Parathyroid adenoma (tissue), 2 donors: ENCODE data around the gene BAZ1B.
"Not testable (repeated sequence)": the region's sequence is repeated elsewhere in the genome, so short reads cannot be mapped to it uniquely, and the experiment has no call there.

Experiments
- H2AFZ ChIP-seq: fragments of 300-600 bp; sonication (generic); one replicate; pipeline ENCODE4 v1.7.0; 2017; ENCODE audit warnings: antibody characterized with exemption, mild to moderate bottlenecking
- H3K27ac ChIP-seq: fragments of 300-600 bp; sonication (generic); one replicate; pipeline ENCODE4 v1.7.0; 2017
- H3K27me3 ChIP-seq: fragments of 300-600 bp; sonication (generic); one replicate; pipeline ENCODE4 v1.7.0; 2017; ENCODE audit warnings: low read length; ENCODE audit not compliant: control insufficient read depth, insufficient read depth
- H3K36me3 ChIP-seq: fragments of 300-600 bp; sonication (generic); one replicate; pipeline ENCODE4 v1.7.0; 2017; ENCODE audit warnings: low read length; ENCODE audit not compliant: control insufficient read depth, insufficient read depth
- H3K4me1 ChIP-seq: fragments of 300-600 bp; sonication (generic); one replicate; pipeline ENCODE4 v1.7.0; 2017; ENCODE audit warnings: control low read depth
- H3K4me2 ChIP-seq: fragments of 300-600 bp; sonication (generic); one replicate; pipeline ENCODE4 v1.7.0; 2017; ENCODE audit warnings: low read length
- H3K4me3 ChIP-seq: fragments of 300-600 bp; sonication (generic); one replicate; pipeline ENCODE4 v1.7.0; 2017; ENCODE audit warnings: low read depth, low read length
- H3K79me2 ChIP-seq: fragments of 300-600 bp; sonication (generic); one replicate; pipeline ENCODE4 v1.7.0; 2017; ENCODE audit warnings: control low read depth
- H3K9ac ChIP-seq: fragments of 300-600 bp; sonication (generic); one replicate; pipeline ENCODE4 v1.7.0; 2017; ENCODE audit warnings: mild to moderate bottlenecking
- H3K9me3 ChIP-seq: fragments of 300-600 bp; sonication (generic); one replicate; pipeline ENCODE4 v1.7.0; 2017; ENCODE audit warnings: low read length; ENCODE audit not compliant: control insufficient read depth
- CTCF ChIP-seq: fragments of 300-600 bp; sonication (generic); IDR thresholded peaks from one replicate; pipeline ENCODE4 v1.7.0; 2017; ENCODE audit warnings: antibody characterized with exemption, mild to moderate bottlenecking
- donor health status: primary hyperparathyroidism.

BAZ1B gene

GRCh38 chr7:73567846-73568685, 46.0 kb upstream of the BAZ1B start:
- no peaks in the 10 kb centered on the region for H3K4me1 ChIP-seq
- H3K27me3 ChIP-seq = no peaks in the 10 kb centered on the region
- TF ChIP-seq CTCF = no peak
- H3K4me3 ChIP-seq = no peak overlapping the region
- H3K36me3 ChIP-seq = no peaks in the 10 kb centered on the region
- H3K9me3 ChIP-seq = no peaks in the 10 kb centered on the region
- no peak overlapping the region for H3K4me2 ChIP-seq
- no peak overlapping the region for H3K9ac ChIP-seq
- no peaks in the 10 kb centered on the region for H3K79me2 ChIP-seq
- no peak overlapping the region for H2AFZ ChIP-seq
- no peak overlapping the region for H3K27ac ChIP-seq

DNA sequence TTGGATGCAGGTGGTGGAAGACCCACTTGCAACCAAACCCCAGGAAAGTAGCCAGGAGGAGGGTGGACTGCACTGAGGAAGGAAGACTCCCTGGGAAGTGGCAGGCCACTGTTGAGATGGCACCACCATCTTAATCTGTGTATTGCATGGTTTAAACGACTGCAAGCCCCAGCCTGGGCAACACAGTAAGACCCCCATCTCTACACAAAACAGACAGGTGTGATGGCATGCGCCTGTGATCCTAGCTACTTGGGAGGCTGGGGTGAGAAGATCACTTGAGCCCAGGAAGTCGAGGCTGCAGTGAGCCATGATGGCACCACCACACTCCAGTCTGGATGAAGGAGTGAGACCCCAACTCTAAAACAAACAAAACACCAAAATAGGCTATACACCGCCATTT, 45.0 kb upstream of the BAZ1B start:
- H3K27ac ChIP-seq = no peak overlapping the region

DNA sequence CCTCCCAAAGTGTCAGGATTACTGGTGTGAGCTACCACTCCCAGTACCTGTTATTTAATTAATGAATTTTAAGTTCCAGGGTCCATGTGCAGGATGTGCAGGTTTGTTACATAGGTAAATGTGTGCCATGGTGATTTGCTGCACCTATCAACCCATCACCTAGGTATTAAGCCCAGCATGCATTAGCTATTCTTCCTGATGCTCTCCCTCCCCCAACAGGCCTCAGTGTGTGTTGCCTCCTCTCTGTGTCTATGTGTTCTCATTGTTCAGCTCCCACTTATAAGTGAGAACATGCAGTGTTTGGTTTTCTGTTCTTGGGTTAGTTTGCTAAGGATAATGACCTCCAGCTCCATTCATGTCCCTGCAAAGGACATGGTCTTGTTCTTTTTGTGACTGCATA, 44.3 kb upstream of the BAZ1B start:
- H3K9ac ChIP-seq = not testable (repeated sequence)

More for the DNA sequence above, 45.0 kb upstream of the BAZ1B start:
- Histone ChIP-seq H3K79me2 (no peaks in the 10 kb centered on the region), H3K4me3 (no peak overlapping the region), H3K36me3 (no peaks in the 10 kb centered on the region), H3K27me3 (no peaks in the 10 kb centered on the region), H2AFZ (no peak overlapping the region), H3K9ac (no peak overlapping the region), H3K9me3 (no peaks in the 10 kb centered on the region), H3K4me1 (no peaks in the 10 kb centered on the region), H3K4me2 (no peak overlapping the region)
- no peak for TF ChIP-seq CTCF

GRCh38 chr7:73565675-73566340, 43.7 kb upstream of the BAZ1B start:
- H2AFZ ChIP-seq = no peak overlapping the region
- H3K27ac ChIP-seq = no peak overlapping the region
- H3K9me3 ChIP-seq = no peaks in the 10 kb centered on the region
- H3K27me3 ChIP-seq = no peaks in the 10 kb centered on the region
- H3K79me2 ChIP-seq = no peaks in the 10 kb centered on the region
- no peak overlapping the region for H3K4me2 ChIP-seq
- H3K9ac ChIP-seq = no peak overlapping the region
- H3K4me3 ChIP-seq = no peak overlapping the region
- no peaks in the 10 kb centered on the region for H3K36me3 ChIP-seq
- no peak for TF ChIP-seq CTCF
- H3K4me1 ChIP-seq = no peaks in the 10 kb centered on the region

More for the DNA sequence above, 44.3 kb upstream of the BAZ1B start:
- H3K4me2 ChIP-seq, H3K36me3 ChIP-seq, H3K4me1 ChIP-seq, H3K27me3 ChIP-seq, H3K27ac ChIP-seq, H2AFZ ChIP-seq, H3K9me3 ChIP-seq, H3K4me3 ChIP-seq, H3K79me2 ChIP-seq: not testable (repeated sequence)

- Histone ChIP-seq H3K4me3 (no peak overlapping the region), H3K4me1 (peaks cover 4% of the 10 kb centered on the region), H3K9ac (no peak overlapping the region), H3K4me2 (no peak overlapping the region), H2AFZ (peak overlapping the region; percentile 17), H3K36me3 (no peaks in the 10 kb centered on the region), H3K9me3 (no peaks in the 10 kb centered on the region), H3K27ac (no peak overlapping the region), H3K79me2 (peaks cover 14% of the 10 kb centered on the region), H3K27me3 (no peaks in the 10 kb centered on the region)
- TF ChIP-seq CTCF = no peak
Observed at GRCh38 chr7:73560109-73560835, 38.2 kb upstream of the BAZ1B start.
